Measurements from ENCODE around the gene SPATA3.

The SPATA3 gene

GRCh38 chr2:231033147-231034132, 37.5 kb downstream of the SPATA3 start:
- H3K79me2 ChIP-seq = no peaks in the 10 kb centered on the region
- H3K27me3 ChIP-seq (ENCODE audit: control insufficient read depth, insufficient read depth, low read length) = no peaks in the 10 kb centered on the region
- no peaks in the 10 kb centered on the region for H3K36me3 ChIP-seq (ENCODE audit: control insufficient read depth, insufficient read depth, low read length)
- H3K9me3 ChIP-seq (ENCODE audit: control insufficient read depth, low read length) = no peaks in the 10 kb centered on the region
- H3K4me3 ChIP-seq (ENCODE audit: low read depth, low read length) = no peak overlapping the region
- no peaks in the 10 kb centered on the region for H3K4me1 ChIP-seq
- H3K9ac ChIP-seq = no peak overlapping the region
- no peak overlapping the region for H3K27ac ChIP-seq
- no peak overlapping the region for H3K4me2 ChIP-seq (ENCODE audit: low read length)
- TF ChIP-seq CTCF (IDR thresholded peaks at IDR 0.05) = no peak
- H2AFZ ChIP-seq = no peak overlapping the region

GRCh38 chr2:231034291-231034882, 38.5 kb downstream of the SPATA3 start:
- Histone ChIP-seq H3K27me3 (ENCODE audit: control insufficient read depth, insufficient read depth, low read length) (no peaks in the 10 kb centered on the region), H3K9me3 (ENCODE audit: control insufficient read depth, low read length) (no peaks in the 10 kb centered on the region), H3K9ac (no peak overlapping the region), H3K4me2 (ENCODE audit: low read length) (no peak overlapping the region), H3K27ac (no peak overlapping the region), H3K79me2 (no peaks in the 10 kb centered on the region), H3K4me1 (no peaks in the 10 kb centered on the region), H2AFZ (no peak overlapping the region), H3K4me3 (ENCODE audit: low read depth, low read length) (no peak overlapping the region), H3K36me3 (ENCODE audit: control insufficient read depth, insufficient read depth, low read length) (no peaks in the 10 kb centered on the region)
- TF ChIP-seq CTCF (IDR thresholded peaks at IDR 0.05) = no peak

GRCh38 chr2:231036131-231036530, 40.2 kb downstream of the SPATA3 start:
- TF ChIP-seq CTCF (IDR thresholded peaks at IDR 0.05) = no peak
- H3K4me1 ChIP-seq = no peaks in the 10 kb centered on the region
- no peak overlapping the region for H3K27ac ChIP-seq
- no peaks in the 10 kb centered on the region for H3K36me3 ChIP-seq (ENCODE audit: control insufficient read depth, insufficient read depth, low read length)
- no peaks in the 10 kb centered on the region for H3K79me2 ChIP-seq
- no peak overlapping the region for H3K4me3 ChIP-seq (ENCODE audit: low read depth, low read length)
- no peak overlapping the region for H3K4me2 ChIP-seq (ENCODE audit: low read length)
- H3K27me3 ChIP-seq (ENCODE audit: control insufficient read depth, insufficient read depth, low read length) = no peaks in the 10 kb centered on the region
- H3K9ac ChIP-seq = no peak overlapping the region
- no peaks in the 10 kb centered on the region for H3K9me3 ChIP-seq (ENCODE audit: control insufficient read depth, low read length)
- no peak overlapping the region for H2AFZ ChIP-seq

- TF ChIP-seq CTCF (IDR thresholded peaks at IDR 0.05) = no peak
- Histone ChIP-seq H3K79me2 (no peaks in the 10 kb centered on the region), H3K9me3 (ENCODE audit: control insufficient read depth, low read length) (no peaks in the 10 kb centered on the region), H3K36me3 (ENCODE audit: control insufficient read depth, insufficient read depth, low read length) (no peaks in the 10 kb centered on the region), H3K27me3 (ENCODE audit: control insufficient read depth, insufficient read depth, low read length) (no peaks in the 10 kb centered on the region), H3K4me3 (ENCODE audit: low read depth, low read length) (no peak overlapping the region), H3K4me1 (no peaks in the 10 kb centered on the region), H2AFZ (no peak overlapping the region), H3K9ac (no peak overlapping the region), H3K4me2 (ENCODE audit: low read length) (no peak overlapping the region), H3K27ac (no peak overlapping the region)
Measured at GRCh38 chr2:231036578-231037106, 40.7 kb downstream of the SPATA3 start.

All from parathyroid adenoma (tissue), 2 donors.